ENCODE results near the gene HSD17B12. TPM values are rescaled to one million over a fixed set of nuclear protein-coding genes. Genes with fewer than 3 reads are reported as not detected.

HSD17B12 gene
- 87.2 and 138 TPM in 2 replicates for total RNA-seq (2012; rRNA removed)

GRCh38 chr11:43680521-43681400 lies at the start of gene HSD17B12:
TSS of gene HSD17B12 (plus strand) at chr11:43680738. CDS start at chr11:43680828, 90 bp downstream.
- Histone ChIP-seq H3K9me3 (replicated peaks; ENCODE audit: low read length) (no peaks in the 10 kb centered on the region), H3K27me3 (ENCODE audit: control insufficient read depth, insufficient read depth, low read length) (no peaks in the 10 kb centered on the region), H3K9ac (ENCODE audit: low read depth, low read length) (peak within 1 kb of the TSS; percentile 96), H3K4me1 (ENCODE audit: control insufficient read depth, insufficient read depth, low read length) (peaks cover 7% of the 10 kb centered on the region), H3K4me3 (ENCODE audit: low read length) (peak within 1 kb of the TSS; percentile 81), H3K36me3 (ENCODE audit: insufficient read depth, low read length) (peaks cover 16% of the 10 kb centered on the region), H3K4me2 (ENCODE audit: low read length) (peak within 1 kb of the TSS; percentile 88)

- Histone ChIP-seq H3K4me3 (ENCODE audit: low read length) (no peak overlapping the region), H3K4me2 (ENCODE audit: low read length) (no peak overlapping the region), H3K9me3 (replicated peaks; ENCODE audit: low read length) (no peaks in the 10 kb centered on the region), H3K4me1 (ENCODE audit: control insufficient read depth, insufficient read depth, low read length) (no peaks in the 10 kb centered on the region), H3K27me3 (ENCODE audit: control insufficient read depth, insufficient read depth, low read length) (peaks cover 62% of the 10 kb centered on the region), H3K9ac (ENCODE audit: low read depth, low read length) (no peak overlapping the region), H3K36me3 (ENCODE audit: insufficient read depth, low read length) (no peaks in the 10 kb centered on the region)
Measured at GRCh38 chr11:43631732-43632131, 48.8 kb upstream of the HSD17B12 start.

GRCh38 chr11:43632181-43632580 lies 48.4 kb upstream of the HSD17B12 start:
- no peaks in the 10 kb centered on the region for H3K4me1 ChIP-seq (ENCODE audit: control insufficient read depth, insufficient read depth, low read length)
- H3K9me3 ChIP-seq (replicated peaks; ENCODE audit: low read length) = no peaks in the 10 kb centered on the region
- no peak overlapping the region for H3K4me2 ChIP-seq (ENCODE audit: low read length)
- H3K27me3 ChIP-seq (ENCODE audit: control insufficient read depth, insufficient read depth, low read length) = peaks cover 60% of the 10 kb centered on the region
- H3K36me3 ChIP-seq (ENCODE audit: insufficient read depth, low read length) = no peaks in the 10 kb centered on the region
- no peak overlapping the region for H3K4me3 ChIP-seq (ENCODE audit: low read length)
- no peak overlapping the region for H3K9ac ChIP-seq (ENCODE audit: low read depth, low read length)

- Histone ChIP-seq H3K9me3 (replicated peaks; ENCODE audit: low read length) (no peaks in the 10 kb centered on the region), H3K4me2 (ENCODE audit: low read length) (no peak overlapping the region), H3K27me3 (ENCODE audit: control insufficient read depth, insufficient read depth, low read length) (peaks cover 68% of the 10 kb centered on the region), H3K36me3 (ENCODE audit: insufficient read depth, low read length) (no peaks in the 10 kb centered on the region), H3K4me1 (ENCODE audit: control insufficient read depth, insufficient read depth, low read length) (no peaks in the 10 kb centered on the region), H3K9ac (ENCODE audit: low read depth, low read length) (no peak overlapping the region), H3K4me3 (ENCODE audit: low read length) (no peak overlapping the region)
Measured at GRCh38 chr11:43638717-43639116, 41.8 kb upstream of the HSD17B12 start.

- no peaks in the 10 kb centered on the region for H3K4me1 ChIP-seq (ENCODE audit: control insufficient read depth, insufficient read depth, low read length)
- peaks cover 66% of the 10 kb centered on the region for H3K27me3 ChIP-seq (ENCODE audit: control insufficient read depth, insufficient read depth, low read length)
- H3K4me2 ChIP-seq (ENCODE audit: low read length) = no peak overlapping the region
- H3K36me3 ChIP-seq (ENCODE audit: insufficient read depth, low read length) = no peaks in the 10 kb centered on the region
- H3K9me3 ChIP-seq (replicated peaks; ENCODE audit: low read length) = no peaks in the 10 kb centered on the region
- no peak overlapping the region for H3K9ac ChIP-seq (ENCODE audit: low read depth, low read length)
- H3K4me3 ChIP-seq (ENCODE audit: low read length) = no peak overlapping the region
Measured at GRCh38 chr11:43639224-43639623, 41.3 kb upstream of the HSD17B12 start.

- Histone ChIP-seq H3K36me3 (ENCODE audit: insufficient read depth, low read length) (no peaks in the 10 kb centered on the region), H3K9ac (ENCODE audit: low read depth, low read length) (no peak overlapping the region), H3K9me3 (replicated peaks; ENCODE audit: low read length) (no peaks in the 10 kb centered on the region), H3K4me1 (ENCODE audit: control insufficient read depth, insufficient read depth, low read length) (peaks cover 2% of the 10 kb centered on the region), H3K4me2 (ENCODE audit: low read length) (no peak overlapping the region), H3K27me3 (ENCODE audit: control insufficient read depth, insufficient read depth, low read length) (peaks cover 59% of the 10 kb centered on the region), H3K4me3 (ENCODE audit: low read length) (no peak overlapping the region)
Measured at GRCh38 chr11:43639920-43640319, 40.6 kb upstream of the HSD17B12 start.

- Histone ChIP-seq H3K4me3 (ENCODE audit: low read length) (peak overlapping the region; percentile 90), H3K36me3 (ENCODE audit: insufficient read depth, low read length) (no peaks in the 10 kb centered on the region), H3K9me3 (replicated peaks; ENCODE audit: low read length) (no peaks in the 10 kb centered on the region), H3K9ac (ENCODE audit: low read depth, low read length) (peak overlapping the region; percentile 91), H3K4me2 (ENCODE audit: low read length) (peak overlapping the region; percentile 78), H3K27me3 (ENCODE audit: control insufficient read depth, insufficient read depth, low read length) (peaks cover 28% of the 10 kb centered on the region), H3K4me1 (ENCODE audit: control insufficient read depth, insufficient read depth, low read length) (peaks cover 6% of the 10 kb centered on the region)
Measured at GRCh38 chr11:43643898-43644620, 36.5 kb upstream of the HSD17B12 start.

- Histone ChIP-seq H3K27me3 (ENCODE audit: control insufficient read depth, insufficient read depth, low read length) (peaks cover 21% of the 10 kb centered on the region), H3K36me3 (ENCODE audit: insufficient read depth, low read length) (no peaks in the 10 kb centered on the region)
Measured at GRCh38 chr11:43644621-43645299, 35.8 kb upstream of the HSD17B12 start.

GRCh38 chr11:43646767-43647166 lies 33.8 kb upstream of the HSD17B12 start:
- H3K4me3 ChIP-seq (ENCODE audit: low read length) = no peak overlapping the region
- no peaks in the 10 kb centered on the region for H3K36me3 ChIP-seq (ENCODE audit: insufficient read depth, low read length)
- peaks cover 6% of the 10 kb centered on the region for H3K4me1 ChIP-seq (ENCODE audit: control insufficient read depth, insufficient read depth, low read length)
- no peak overlapping the region for H3K9ac ChIP-seq (ENCODE audit: low read depth, low read length)
- H3K9me3 ChIP-seq (replicated peaks; ENCODE audit: low read length) = no peaks in the 10 kb centered on the region
- H3K4me2 ChIP-seq (ENCODE audit: low read length) = no peak overlapping the region
- peaks cover 4% of the 10 kb centered on the region for H3K27me3 ChIP-seq (ENCODE audit: control insufficient read depth, insufficient read depth, low read length)

More at GRCh38 chr11:43644621-43645299, 35.8 kb upstream of the HSD17B12 start:
- Histone ChIP-seq H3K4me2 (ENCODE audit: low read length) (peak overlapping the region; percentile 78), H3K4me3 (ENCODE audit: low read length) (peak overlapping the region; percentile 90), H3K4me1 (ENCODE audit: control insufficient read depth, insufficient read depth, low read length) (peaks cover 6% of the 10 kb centered on the region), H3K9me3 (replicated peaks; ENCODE audit: low read length) (no peaks in the 10 kb centered on the region), H3K9ac (ENCODE audit: low read depth, low read length) (peak overlapping the region; percentile 91)

GRCh38 chr11:43648888-43649287 lies 31.6 kb upstream of the HSD17B12 start:
- H3K27me3 ChIP-seq (ENCODE audit: control insufficient read depth, insufficient read depth, low read length) = no peaks in the 10 kb centered on the region
- H3K9me3 ChIP-seq (replicated peaks; ENCODE audit: low read length) = no peaks in the 10 kb centered on the region

GRCh38 chr11:43649501-43649900 lies 31.0 kb upstream of the HSD17B12 start:
- Histone ChIP-seq H3K4me2 (ENCODE audit: low read length) (no peak overlapping the region), H3K9me3 (replicated peaks; ENCODE audit: low read length) (no peaks in the 10 kb centered on the region), H3K4me3 (ENCODE audit: low read length) (no peak overlapping the region), H3K27me3 (ENCODE audit: control insufficient read depth, insufficient read depth, low read length) (no peaks in the 10 kb centered on the region), H3K9ac (ENCODE audit: low read depth, low read length) (no peak overlapping the region), H3K36me3 (ENCODE audit: insufficient read depth, low read length) (no peaks in the 10 kb centered on the region), H3K4me1 (ENCODE audit: control insufficient read depth, insufficient read depth, low read length) (peaks cover 6% of the 10 kb centered on the region)

More at GRCh38 chr11:43648888-43649287, 31.6 kb upstream of the HSD17B12 start:
- no peak overlapping the region for H3K9ac ChIP-seq (ENCODE audit: low read depth, low read length)
- H3K36me3 ChIP-seq (ENCODE audit: insufficient read depth, low read length) = no peaks in the 10 kb centered on the region
- H3K4me2 ChIP-seq (ENCODE audit: low read length) = no peak overlapping the region
- H3K4me1 ChIP-seq (ENCODE audit: control insufficient read depth, insufficient read depth, low read length) = peaks cover 6% of the 10 kb centered on the region
- no peak overlapping the region for H3K4me3 ChIP-seq (ENCODE audit: low read length)

Data from skeletal muscle satellite cell (primary cell).